Raji (cell line): ENCODE results near the gene TAF15.

Experiments used
- POLR2A ChIP-seq: IDR thresholded peaks from 2 replicates; pipeline ENCODE4 v1.6.1; 2011; ENCODE audit warnings: low read depth, low read length, control low read depth; ENCODE audit not compliant: insufficient read depth

Gene TAF15

DNA sequence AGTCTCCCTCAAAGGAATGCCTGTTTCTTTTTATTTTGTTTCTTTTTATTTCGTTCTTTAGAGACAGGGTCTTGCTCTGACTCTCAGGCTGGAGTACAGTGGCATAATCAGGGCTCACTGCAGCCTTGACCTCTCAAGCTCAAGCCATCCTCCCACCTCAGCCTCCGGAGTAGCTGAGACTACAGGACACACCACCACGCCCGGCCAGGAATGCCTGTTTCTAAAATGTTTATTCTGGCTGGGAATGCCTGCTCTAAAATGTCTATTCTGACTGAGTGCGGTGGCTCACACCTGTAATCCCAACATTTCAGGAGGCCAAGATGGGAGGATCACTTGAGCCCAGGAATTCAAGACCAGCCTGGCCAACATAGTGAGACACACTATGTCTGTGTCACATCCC lies 11.4 kb upstream of the TAF15 start:
- TF ChIP-seq POLR2A = no peak

DNA sequence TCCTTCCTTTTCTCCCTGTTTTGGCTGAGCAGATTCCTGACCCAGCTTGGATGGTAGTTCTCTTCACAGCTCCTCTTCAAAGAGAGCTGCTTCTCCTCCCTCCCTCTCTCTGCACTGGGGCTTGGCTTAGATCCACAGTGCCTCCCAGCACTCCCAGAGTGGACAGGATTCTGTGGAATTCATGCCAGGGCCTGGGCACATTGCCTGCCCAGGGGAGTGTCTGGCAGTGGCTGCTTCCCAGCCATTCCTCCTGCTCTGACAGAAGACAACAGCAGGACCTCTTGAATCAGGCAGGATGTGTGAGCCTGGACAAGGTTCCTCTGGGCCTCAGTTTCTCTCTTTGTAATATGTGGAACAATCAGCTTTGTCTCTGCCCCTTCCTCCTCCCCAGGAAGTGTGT lies 9.3 kb upstream of the TAF15 start:
- no peak for TF ChIP-seq POLR2A

DNA sequence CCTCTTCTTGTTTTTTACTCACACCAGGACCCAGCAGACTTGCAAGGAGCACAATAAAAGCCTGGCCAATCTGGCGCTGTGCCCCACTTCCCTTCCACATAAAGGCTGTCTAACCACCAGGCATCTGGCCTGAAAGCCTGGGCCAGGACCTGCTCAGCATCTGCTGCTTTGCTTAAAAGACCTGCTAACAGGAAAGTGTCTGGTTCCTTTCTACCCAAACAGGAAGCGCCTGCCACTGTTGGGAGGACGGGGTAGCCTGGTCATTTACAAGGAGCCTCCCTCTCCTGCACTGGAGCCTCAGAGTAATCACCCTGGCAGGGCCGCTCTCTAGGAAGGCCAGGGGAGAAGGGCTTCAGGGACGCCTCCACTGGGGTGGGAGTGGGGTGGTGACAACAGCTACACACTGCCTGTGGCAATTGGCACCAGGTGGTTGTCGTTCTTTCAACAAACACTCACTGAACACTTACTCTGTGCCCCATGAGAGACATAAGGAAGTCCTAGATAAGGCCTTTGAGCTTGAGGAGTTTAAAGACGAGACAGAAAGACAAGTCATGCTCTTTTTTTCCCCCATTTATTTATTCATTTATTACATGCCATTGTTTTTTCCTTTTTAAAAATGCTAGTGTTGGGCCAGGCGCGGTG lies 7.6 kb upstream of the TAF15 start:
- no peak; the same call in 1 of the 2 replicates for TF ChIP-seq POLR2A

DNA sequence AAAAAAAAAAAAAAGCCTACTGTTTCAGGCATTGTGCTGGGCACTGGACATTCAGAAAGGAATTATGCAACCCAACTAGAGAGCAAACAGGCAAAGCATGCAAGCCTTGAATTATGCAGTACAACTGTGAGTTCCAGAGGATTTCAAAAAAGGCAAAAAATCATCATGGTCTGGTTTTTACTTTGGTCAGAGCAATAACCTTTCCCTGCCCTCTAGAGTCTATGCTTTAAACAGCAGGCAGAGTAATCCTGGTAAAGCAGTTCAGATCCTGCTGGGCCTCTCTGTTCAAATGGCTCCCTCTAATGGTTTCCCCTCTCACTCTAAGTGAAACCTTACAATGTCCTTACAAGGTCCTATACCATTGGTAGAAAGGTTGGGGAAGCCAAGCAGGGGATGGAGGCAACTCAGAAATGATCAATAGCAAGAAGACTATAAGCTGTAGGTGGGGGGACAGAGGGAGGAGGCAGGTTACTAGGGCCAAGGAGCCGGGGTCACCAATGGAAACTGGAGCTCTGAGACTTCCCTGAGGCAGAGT lies 4.6 kb upstream of the TAF15 start:
- no peak for TF ChIP-seq POLR2A

DNA sequence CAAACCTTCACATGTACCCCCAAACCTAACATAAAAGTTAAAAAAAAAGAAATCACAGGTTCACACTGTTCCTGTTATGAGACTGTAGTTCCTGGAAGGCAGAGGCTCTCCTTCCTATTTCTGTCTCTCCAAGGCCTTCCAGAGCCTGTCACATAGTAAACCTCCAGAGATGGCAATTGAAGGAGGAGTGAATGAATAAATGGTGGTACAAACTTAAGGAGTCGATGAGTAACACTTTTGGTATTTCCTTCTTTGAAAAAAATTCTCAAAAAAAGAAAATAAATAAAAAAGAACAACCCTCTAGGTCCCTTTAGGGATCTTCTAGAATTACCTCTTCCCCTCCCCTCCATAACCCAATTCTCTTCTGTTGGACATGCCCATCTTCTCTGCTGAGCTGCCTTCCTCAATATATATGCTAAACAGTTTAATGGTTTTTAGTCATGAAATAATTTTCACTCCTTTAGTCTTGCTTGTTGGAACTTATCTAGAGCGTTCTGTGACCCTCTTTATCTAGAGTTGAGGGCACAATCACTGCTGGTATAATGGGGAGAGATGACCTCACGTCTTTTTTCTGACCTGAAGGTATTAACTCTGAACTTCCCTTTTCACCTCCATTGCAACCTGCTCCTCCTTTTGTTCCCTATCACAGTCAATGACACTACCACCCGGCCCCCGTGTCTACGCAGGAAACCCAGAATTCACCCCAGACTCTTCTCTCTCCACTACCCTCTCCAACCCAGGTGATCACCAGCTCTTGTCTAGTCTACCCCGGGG lies 1.7 kb upstream of the TAF15 start:
- TF ChIP-seq POLR2A = no peak

DNA sequence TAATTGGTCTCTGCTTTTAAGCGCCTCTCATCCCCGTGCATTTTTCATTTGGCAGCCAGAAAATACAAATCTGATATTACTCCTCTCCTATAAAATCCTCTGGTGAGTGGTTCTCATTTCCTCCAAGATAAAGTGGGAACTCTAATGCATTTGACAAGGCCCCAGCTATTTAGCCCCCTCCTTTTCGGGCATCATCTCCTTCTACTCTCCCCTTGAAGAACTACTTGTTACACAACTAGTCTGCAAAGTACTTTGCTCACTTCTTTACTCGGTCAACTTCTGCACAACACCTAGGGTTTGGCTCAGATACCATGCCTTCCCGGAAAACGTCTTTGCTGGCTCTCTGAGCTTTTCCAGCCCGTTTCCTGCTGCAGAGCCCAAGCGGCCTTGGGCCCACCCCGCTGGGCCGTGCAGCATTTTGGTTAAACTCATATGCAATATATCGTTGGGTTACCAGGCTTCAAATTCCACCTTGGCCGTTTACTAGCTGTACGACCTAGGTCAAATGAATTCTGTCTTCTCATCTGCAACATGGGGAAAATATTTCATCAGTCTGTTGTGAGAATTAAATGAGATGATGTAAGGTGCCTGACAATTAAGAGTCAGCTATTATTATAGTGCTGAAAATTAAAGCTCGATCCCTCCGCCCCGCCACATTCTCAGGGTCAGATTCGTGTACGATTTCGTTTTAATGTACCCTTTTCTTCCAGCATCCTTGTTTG lies 883 bp upstream of the TAF15 start:
- TF ChIP-seq POLR2A = no peak

DNA sequence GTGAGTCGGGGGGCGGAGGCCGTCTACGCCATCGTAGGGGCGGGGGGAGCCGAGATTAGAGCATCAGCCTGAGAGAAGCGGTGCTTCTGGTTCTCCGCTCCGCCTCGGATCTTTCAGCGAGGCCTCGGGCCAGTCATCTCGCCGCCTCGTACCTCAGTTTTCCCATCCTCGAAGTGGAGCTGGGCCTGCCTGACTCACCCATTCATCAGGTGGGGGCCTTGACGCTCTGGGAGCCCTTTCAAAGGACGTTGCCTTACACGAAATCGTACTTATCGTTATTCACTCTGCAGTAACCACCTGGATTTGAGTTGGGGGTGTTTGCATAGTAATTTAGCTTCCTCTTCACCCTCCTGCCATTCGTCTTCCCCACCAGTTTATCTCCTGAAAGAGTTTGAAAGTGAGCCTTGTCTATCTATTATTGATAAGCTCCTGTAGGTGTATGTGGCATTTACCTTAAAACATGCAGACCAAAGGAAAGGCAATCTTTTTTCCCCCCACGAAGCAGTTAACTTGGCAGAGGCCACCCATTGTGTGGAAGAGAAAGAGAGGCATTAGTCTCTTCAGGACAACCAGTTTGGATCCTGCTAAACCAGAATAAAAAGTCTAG lies 674 bp downstream of the TAF15 start:
- TF ChIP-seq POLR2A = no peak

DNA sequence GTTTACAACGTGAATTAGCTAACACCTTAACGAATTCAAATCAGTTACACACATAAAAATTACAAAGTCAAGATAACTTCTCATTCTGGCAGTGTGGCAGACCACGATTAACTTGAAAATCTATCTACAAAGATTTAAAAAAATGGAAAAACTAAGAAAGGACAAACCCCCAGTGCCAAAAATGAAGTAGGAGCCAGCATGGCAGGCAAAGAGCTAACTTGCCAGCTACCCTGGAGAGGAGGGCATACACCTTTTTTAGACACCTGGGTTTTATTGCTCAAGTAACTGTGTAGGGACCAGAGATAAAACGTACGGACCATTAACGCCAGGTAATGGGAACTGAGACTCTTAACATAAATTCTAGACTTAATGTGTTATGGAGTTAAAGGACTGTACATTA lies 2.5 kb downstream of the TAF15 start:
- TF ChIP-seq POLR2A = no peak

DNA sequence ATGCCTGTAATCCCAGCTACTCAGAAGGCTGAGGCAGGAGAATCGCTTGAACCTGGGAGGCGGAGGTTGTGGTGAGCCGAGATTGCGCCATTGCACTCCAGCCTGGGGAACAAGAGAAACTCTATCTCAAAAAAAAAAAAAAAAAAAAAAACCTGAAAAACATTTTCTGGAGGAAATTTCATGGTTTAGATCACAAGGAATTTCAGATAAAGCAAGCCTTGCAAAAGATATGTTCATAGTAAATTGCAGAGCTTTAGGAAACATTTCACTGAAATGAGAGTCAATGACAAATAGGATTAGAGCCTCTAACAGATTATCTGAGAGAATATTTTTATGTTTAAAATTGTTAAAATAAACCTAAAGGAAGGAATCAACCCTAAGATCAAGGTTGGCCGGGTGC lies 3.2 kb downstream of the TAF15 start:
- no peak for TF ChIP-seq POLR2A

DNA sequence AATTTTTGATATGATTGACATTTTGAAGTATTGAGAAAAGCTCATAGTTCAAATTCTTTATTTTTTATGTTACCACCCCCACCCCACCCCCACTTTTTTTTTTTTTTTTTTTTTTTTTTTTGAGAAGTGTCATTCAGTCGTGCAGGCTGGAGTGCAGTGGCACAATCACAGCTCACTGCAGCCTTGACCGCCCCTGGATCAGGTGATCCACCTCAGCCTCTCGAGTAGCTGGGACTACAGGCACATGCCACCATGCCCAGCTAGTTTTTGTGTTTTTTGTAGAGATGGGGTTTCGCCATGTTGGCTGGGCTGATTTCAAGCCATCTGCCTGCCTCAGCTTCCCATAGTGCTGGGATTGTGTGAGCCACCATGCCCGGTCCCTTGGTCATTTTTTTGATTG lies 7.4 kb downstream of the TAF15 start:
- no peak for TF ChIP-seq POLR2A

DNA sequence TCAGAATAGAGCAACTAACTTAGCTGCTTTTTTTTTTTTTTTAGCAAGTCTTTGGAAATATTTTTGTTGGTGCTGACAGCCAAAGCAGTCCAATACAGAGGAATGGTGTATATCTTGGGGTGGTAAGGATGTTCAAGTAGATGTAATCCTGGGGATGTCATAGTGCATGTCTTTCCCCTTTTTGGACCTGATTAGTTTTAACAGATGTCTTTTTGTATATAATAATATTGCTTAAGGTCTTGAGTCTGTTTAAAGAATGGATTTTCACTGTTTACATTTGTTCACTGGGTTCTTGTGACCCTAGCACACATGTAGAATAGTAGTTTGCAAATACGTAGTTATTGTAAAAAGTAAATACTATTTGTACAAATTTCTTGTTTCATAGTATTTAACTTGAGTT lies 7.9 kb downstream of the TAF15 start:
- no peak for TF ChIP-seq POLR2A

DNA sequence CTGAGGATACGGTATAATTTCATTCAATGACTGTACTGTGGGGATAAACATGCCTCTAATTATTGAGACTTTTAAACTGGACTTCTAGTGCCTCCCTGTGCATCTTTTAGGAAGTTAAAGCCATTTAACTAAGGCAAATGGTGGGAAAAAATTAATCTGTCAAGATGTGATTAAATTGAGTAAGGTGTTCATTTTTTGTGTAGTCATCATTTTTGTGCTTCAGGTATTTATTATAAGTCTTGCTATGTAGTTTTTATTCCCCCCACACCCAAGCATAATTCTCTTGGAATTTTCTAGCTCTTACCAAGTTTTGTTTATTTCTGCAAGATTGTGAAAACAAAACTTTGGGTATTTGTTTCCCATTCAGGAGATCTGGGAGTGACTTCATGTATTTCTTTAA lies 10.2 kb downstream of the TAF15 start:
- TF ChIP-seq POLR2A = no peak

DNA sequence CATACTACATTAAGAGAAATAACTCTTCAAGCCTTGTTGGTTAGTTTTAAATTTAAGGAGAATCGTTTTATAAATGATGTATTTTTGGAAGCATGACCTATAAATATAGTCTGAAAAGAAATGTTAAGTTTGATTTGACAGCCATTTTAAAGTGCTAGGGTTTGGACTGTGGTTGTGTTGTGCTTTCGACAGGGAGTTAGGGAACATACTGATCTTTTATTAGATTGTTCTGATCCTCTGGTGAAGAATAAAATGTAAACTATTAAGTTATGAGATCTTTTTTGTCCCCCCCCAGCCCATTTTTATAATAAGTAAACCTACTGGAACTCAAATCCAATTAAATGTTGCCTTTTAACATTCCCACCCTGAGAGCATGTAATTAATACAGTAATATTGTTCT lies 12.0 kb downstream of the TAF15 start:
- no peak for TF ChIP-seq POLR2A

DNA sequence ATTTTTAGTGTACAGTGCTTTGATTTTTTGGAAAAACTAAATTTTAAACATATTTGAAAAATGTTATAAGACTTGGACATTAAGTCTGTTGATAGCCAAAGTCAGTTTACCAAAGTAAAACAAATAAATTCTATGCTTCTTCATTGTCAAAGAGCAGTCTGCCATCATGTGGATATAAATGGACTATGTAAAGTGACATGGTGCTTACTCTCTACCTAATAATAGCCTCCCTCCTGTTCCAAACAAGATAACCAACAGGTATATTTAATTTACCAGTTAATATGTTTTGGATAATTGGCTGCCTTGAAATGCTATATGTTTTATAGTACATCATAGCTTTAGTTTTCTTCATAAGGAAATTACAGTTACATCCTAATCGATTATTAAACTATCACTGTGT lies 15.9 kb downstream of the TAF15 start:
- no peak for TF ChIP-seq POLR2A

DNA sequence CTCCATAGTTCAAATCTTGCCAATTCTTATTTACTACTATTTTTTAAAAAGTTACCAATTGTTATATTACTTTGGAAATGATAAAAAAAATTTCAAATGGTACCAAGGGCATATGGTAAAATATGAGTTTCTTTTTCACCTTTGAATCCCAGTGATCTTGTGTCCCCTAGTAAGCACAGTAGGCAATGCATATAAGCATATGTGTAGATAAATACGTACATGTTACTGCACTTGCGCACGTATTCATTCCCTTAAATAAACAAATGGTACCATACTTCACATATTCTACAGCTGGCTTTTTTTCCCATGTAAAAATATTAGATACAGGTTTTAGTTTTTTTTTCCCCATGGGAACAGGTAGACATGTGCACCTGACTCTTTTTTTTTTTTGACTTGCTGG lies 31.8 kb downstream of the TAF15 start:
- no peak for TF ChIP-seq POLR2A
